WERI-Rb-1 (cell line): ENCODE measurements around the gene SORCS2.

Experiments used
- DNase-seq: peaks from one replicate; pipeline ENCODE4 v3.0.0-alpha.2; 2020
- H3K27ac ChIP-seq: fragments of 250-450 bp; sonication (Bioruptor Pico); 2 replicates; pipeline ENCODE4 v1.5.1; 2020; ENCODE audit warnings: mild to moderate bottlenecking, moderate library complexity
- H3K27me3 ChIP-seq: fragments of 250-450 bp; sonication (Bioruptor Pico); 2 replicates; pipeline ENCODE4 v1.5.1; 2021; ENCODE audit warnings: mild to moderate bottlenecking, low read depth, moderate library complexity; ENCODE audit not compliant: insufficient read depth, severe bottlenecking
- H3K36me3 ChIP-seq: fragments of 250-450 bp; sonication (Bioruptor Pico); 2 replicates; pipeline ENCODE4 v1.5.1; 2020; ENCODE audit warnings: mild to moderate bottlenecking, moderate library complexity
- H3K4me3 ChIP-seq: 2 replicates; pipeline ENCODE4 v1.5.1; 2011; ENCODE audit warnings: low read depth, mild to moderate bottlenecking, control low read depth, low read length
- H3K9me3 ChIP-seq: fragments of 250-450 bp; sonication (Bioruptor Pico); 2 replicates; pipeline ENCODE4 v1.5.1; 2021; ENCODE audit warnings: mild to moderate bottlenecking, moderate library complexity; ENCODE audit not compliant: severe bottlenecking
- TF ChIP-seq, protein P1 (sequence below): IDR thresholded peaks from 2 replicates; pipeline ENCODE4 v1.5.1; 2011; ENCODE audit warnings: low read depth, mild to moderate bottlenecking, control low read depth, inconsistent platforms, low read length

Gene SORCS2

DNA sequence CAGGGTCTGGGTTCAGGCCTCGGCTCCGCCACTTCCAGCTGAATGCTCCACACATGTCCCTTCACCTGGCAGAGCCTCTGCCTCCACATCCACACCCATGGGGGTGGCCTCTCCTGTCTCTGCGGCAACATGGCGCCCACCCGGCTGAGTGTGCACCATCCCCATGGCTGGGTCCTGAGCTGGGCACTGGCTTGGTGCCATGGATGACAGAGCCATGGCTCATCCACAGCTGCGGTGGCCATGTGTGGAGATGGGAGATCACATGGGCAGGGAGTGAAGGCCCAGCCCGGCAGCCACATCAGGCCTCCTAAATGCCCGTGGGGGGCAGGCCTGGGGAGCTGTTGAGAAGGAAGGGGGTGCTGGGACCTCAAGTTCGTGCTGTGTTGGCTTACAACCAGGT lies 533.6 kb downstream of the SORCS2 start:
- no peaks in the 10 kb centered on the region for H3K27me3 ChIP-seq
- no peak for DNase-seq
- peaks cover 48% of the 10 kb centered on the region for H3K36me3 ChIP-seq
- no peaks in the 10 kb centered on the region for H3K9me3 ChIP-seq
- TF ChIP-seq, protein P1, sequence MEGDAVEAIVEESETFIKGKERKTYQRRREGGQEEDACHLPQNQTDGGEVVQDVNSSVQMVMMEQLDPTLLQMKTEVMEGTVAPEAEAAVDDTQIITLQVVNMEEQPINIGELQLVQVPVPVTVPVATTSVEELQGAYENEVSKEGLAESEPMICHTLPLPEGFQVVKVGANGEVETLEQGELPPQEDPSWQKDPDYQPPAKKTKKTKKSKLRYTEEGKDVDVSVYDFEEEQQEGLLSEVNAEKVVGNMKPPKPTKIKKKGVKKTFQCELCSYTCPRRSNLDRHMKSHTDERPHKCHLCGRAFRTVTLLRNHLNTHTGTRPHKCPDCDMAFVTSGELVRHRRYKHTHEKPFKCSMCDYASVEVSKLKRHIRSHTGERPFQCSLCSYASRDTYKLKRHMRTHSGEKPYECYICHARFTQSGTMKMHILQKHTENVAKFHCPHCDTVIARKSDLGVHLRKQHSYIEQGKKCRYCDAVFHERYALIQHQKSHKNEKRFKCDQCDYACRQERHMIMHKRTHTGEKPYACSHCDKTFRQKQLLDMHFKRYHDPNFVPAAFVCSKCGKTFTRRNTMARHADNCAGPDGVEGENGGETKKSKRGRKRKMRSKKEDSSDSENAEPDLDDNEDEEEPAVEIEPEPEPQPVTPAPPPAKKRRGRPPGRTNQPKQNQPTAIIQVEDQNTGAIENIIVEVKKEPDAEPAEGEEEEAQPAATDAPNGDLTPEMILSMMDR = no peak
- no peak overlapping the region for H3K27ac ChIP-seq
- no peak overlapping the region for H3K4me3 ChIP-seq

DNA sequence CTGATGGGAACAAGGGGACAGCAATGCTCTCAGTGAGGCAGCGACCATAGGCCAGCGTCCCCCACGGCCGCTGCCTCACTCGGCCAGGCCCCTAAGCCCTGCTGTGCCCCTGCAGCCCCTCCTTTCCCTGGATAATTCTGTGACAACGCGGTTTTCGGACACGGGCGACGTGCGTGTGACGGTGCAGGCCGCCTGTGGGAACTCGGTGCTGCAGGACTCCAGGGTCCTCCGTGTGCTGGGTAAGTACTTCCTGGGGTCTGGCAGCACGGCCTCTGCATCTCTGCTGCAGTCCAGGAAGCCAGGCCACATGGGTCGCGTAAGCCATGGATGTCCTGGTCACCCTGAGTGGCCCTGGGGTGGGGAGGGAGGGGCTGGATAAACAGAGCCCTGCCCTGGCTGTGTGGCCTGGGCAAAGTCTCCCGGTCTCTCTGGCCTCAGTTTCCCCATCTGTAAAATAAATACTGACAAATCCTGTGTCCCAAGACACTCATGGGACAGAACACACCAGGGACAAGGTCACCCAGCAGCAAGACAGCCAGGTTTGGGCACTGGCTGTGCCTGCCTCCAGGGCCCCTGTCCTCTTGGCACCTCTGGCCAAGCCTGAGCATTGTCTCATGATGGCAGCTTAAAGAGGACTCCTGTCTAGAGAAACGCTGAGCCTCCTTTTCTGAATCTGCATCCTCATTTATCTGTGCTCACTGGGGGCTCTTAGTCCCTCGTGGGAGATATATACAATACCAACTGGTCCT lies 534.5 kb downstream of the SORCS2 start:
- TF ChIP-seq, protein P1 = no peak
- H3K9me3 ChIP-seq = no peaks in the 10 kb centered on the region
- no peak for DNase-seq
- H3K4me3 ChIP-seq = no peak overlapping the region
- peaks cover 48% of the 10 kb centered on the region for H3K36me3 ChIP-seq
- H3K27me3 ChIP-seq = no peaks in the 10 kb centered on the region
- no peak overlapping the region for H3K27ac ChIP-seq

DNA sequence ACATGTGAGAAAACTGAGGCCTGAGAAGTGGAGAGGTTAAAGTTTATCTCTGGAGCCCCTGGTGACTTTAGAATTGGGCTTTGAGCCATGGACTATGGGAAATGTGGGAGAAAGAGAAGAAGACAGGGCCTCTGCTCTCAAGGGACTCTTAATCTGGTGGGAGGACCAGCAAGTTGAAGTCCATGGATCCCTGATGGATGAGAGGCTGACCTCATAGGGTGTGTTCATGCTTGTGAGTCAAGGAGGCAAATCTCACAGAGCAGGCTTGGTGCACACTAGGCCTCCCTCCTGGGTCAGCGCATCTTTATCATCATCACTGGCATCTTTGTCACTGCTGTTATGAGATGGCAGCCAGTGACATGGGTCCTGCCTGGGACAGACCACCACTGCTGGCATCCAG lies 535.4 kb downstream of the SORCS2 start:
- TF ChIP-seq, protein P1 = no peak
- H3K27me3 ChIP-seq = no peaks in the 10 kb centered on the region
- H3K27ac ChIP-seq = no peak overlapping the region
- DNase-seq = no peak
- H3K9me3 ChIP-seq = no peaks in the 10 kb centered on the region
- H3K36me3 ChIP-seq = peaks cover 56% of the 10 kb centered on the region
- no peak overlapping the region for H3K4me3 ChIP-seq

DNA sequence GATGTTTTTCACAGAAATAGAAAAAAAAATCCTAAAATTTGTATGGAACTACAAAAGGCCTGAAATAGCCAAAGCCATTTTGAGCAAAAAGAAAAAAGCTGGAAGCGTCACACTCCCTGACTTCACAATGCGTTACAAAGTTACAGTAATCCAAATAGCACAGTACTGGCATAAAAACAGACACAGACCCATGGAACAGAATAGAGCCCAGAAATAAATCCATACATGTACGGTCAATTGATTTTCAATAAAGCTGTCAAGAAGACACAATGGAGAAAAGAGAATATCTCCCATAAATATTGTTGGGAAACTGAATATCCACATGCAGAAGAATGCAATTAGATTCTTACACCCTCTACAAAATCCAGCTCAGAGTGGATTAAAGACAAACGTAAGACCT lies 539.1 kb downstream of the SORCS2 start:
- Histone ChIP-seq H3K9me3 (no peaks in the 10 kb centered on the region), H3K4me3 (no peak overlapping the region), H3K27me3 (no peaks in the 10 kb centered on the region), H3K36me3 (peaks cover 52% of the 10 kb centered on the region), H3K27ac (no peak overlapping the region)
- TF ChIP-seq, protein P1 = no peak
- no peak for DNase-seq

DNA sequence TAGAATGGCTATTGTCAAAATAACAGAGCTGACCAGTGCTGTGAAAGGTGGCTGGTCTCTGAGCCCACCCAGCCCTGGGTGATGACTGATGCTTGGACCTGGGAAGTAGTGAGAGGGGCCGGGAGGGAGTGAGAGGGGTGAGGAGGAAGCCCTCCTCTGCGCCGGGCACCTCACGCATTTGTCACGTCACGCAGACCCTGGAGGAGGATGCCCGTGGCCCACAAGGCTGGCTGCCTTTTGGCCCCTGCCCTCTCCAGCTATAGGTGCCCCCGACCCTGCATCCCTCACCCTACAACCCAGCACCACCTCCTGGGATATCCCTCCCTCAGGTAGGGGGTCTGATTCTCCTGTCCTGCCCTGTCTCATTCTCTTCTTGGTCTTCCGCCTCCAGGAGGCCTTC lies 539.9 kb downstream of the SORCS2 start:
- TF ChIP-seq, protein P1 = no peak
- no peak for DNase-seq
- Histone ChIP-seq H3K4me3 (no peak overlapping the region), H3K36me3 (peaks cover 54% of the 10 kb centered on the region), H3K27me3 (no peaks in the 10 kb centered on the region), H3K27ac (no peak overlapping the region), H3K9me3 (no peaks in the 10 kb centered on the region)

DNA sequence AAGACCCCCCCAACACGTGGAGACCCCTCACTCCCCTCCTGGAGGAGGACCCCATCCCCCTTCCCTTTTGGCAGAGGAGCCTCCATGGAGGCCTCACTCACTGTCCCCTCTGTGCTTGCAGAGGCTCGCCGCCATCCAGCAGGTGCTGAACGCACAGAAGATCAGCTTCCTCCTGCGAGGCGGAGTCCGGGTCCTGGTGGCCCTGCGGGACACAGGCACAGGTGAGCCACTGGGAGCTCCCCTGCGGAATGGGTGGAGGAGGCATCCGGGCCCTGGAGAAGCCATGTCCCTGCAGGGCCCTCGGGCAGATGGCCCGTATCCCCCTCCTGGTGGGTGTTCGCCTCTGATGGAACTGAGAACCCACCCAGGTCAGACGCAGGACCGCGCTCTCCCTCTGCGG lies 540.9 kb downstream of the SORCS2 start:
- peaks cover 54% of the 10 kb centered on the region for H3K36me3 ChIP-seq
- H3K9me3 ChIP-seq = no peaks in the 10 kb centered on the region
- H3K27ac ChIP-seq = no peak overlapping the region
- H3K27me3 ChIP-seq = no peaks in the 10 kb centered on the region
- DNase-seq = no peak
- no peak overlapping the region for H3K4me3 ChIP-seq
- TF ChIP-seq, protein P1 = no peak
